SK-N-SH (cell line): ENCODE data around the gene SH3TC1. TPM values are rescaled to one million over a fixed set of nuclear protein-coding genes. Genes with fewer than 3 reads are reported as not detected.

Experiments
- CTCF ChIA-PET: fragments of 300-600, 350-600 bp; formaldehyde crosslinking; extraction: SDS; loops from one replicate; lab custom pipeline; 2021; lab: Yijun Ruan, JAX
- POLR2A ChIA-PET: fragments of 350-600 bp; sonication (Branson Sonifier 250); formaldehyde crosslinking; extraction: SDS; loops from one replicate; lab custom pipeline; 2020; ENCODE audit warnings: antibody characterized with exemption, inconsistent platforms; lab: Yijun Ruan, JAX
- DNase-seq: peaks from one replicate; pipeline ENCODE4 v3.0.0; 2012
- H2AFZ ChIP-seq: fragments of 200-600 bp; sonication (generic); 2 replicates; pipeline ENCODE4 v1.8.1; 2016; ENCODE audit warnings: antibody characterized with exemption, mild to moderate bottlenecking, low read depth
- H3F3A ChIP-seq: fragments of 200-600 bp; sonication (generic); replicated peaks from 2 replicates; pipeline ENCODE3; 2016; ENCODE audit warnings: antibody characterized with exemption, mild to moderate bottlenecking; ENCODE audit not compliant: insufficient read depth
- H3K27ac ChIP-seq, 2 experiments: fragments of 200-500 bp in 1 of 2; fragments of 200-600 bp in 1 of 2; sonication (Bioruptor generic) in 1 of 2; sonication (generic), shearing (Covaris generic) in 1 of 2; 2 replicates each; pipeline versions ENCODE4 v1.5.1 to v1.6.1; 2014 to 2016; ENCODE audit warnings: low read depth in 2 of 2, inconsistent platforms in 1 of 2, low read length in 1 of 2, mild to moderate bottlenecking in 1 of 2, mixed read lengths in 1 of 2
- H3K27me3 ChIP-seq: fragments of 200-600 bp; sonication (generic), shearing (Covaris generic); 2 replicates; pipeline ENCODE4 v1.6.1; 2016; ENCODE audit warnings: mixed run types; ENCODE audit not compliant: insufficient read depth
- H3K36me3 ChIP-seq, 2 experiments: fragments of 200-500 bp in 1 of 2; fragments of 200-600 bp in 1 of 2; sonication (Bioruptor generic) in 1 of 2; sonication (generic) in 1 of 2; replicated peaks in 1 of 2; 2 replicates each; pipeline versions ENCODE3 to v1.5.1; 2014 to 2016; ENCODE audit warnings: low read length in 1 of 2, mild to moderate bottlenecking in 1 of 2; ENCODE audit not compliant: insufficient read depth in 2 of 2, control insufficient read depth in 1 of 2
- H3K4me1 ChIP-seq, 2 experiments: fragments of 200-500 bp in 1 of 2; fragments of 200-600 bp in 1 of 2; sonication (Bioruptor generic) in 1 of 2; sonication (generic), shearing (Covaris generic) in 1 of 2; 2 replicates each; pipeline versions ENCODE4 v1.5.1 to v1.6.1; 2014 to 2016; ENCODE audit warnings: low read depth in 1 of 2, low read length in 1 of 2, mixed run types in 1 of 2; ENCODE audit not compliant: insufficient read depth in 2 of 2, control insufficient read depth in 1 of 2
- H3K4me2 ChIP-seq: fragments of 200-600 bp; sonication (generic), shearing (Covaris generic); 2 replicates; pipeline ENCODE4 v1.6.1; 2017; ENCODE audit warnings: mixed run types
- H3K4me3 ChIP-seq, 2 experiments: fragments of 200-500 bp in 1 of 2; fragments of 200-600 bp in 1 of 2; sonication (Bioruptor generic) in 1 of 2; sonication (generic), shearing (Covaris generic) in 1 of 2; 2 replicates each; pipeline versions ENCODE4 v1.5.1 to v1.8.1; 2014 to 2016; ENCODE audit warnings: low read depth in 2 of 2, inconsistent platforms in 1 of 2, low read length in 1 of 2, mild to moderate bottlenecking in 1 of 2, mixed read lengths in 1 of 2, moderate library complexity in 1 of 2
- H3K79me2 ChIP-seq: fragments of 200-600 bp; sonication (generic); 2 replicates; pipeline ENCODE4 v1.8.1; 2017; ENCODE audit warnings: mild to moderate bottlenecking; ENCODE audit not compliant: insufficient read depth
- H3K9ac ChIP-seq: fragments of 200-600 bp; sonication (generic); 2 replicates; pipeline ENCODE4 v1.6.1; 2017; ENCODE audit warnings: mixed run types
- H3K9me2 ChIP-seq: fragments of 200-600 bp; sonication (generic); 2 replicates; pipeline ENCODE4 v1.6.1; 2017; ENCODE audit warnings: mixed run types
- H3K9me3 ChIP-seq: fragments of 200-600 bp; sonication (generic); 2 replicates; pipeline ENCODE4 v1.6.1; 2017; ENCODE audit warnings: mixed run types, mild to moderate bottlenecking, moderate library complexity
- H4K20me1 ChIP-seq: fragments of 200-600 bp; sonication (generic); 2 replicates; pipeline ENCODE4 v1.6.1; 2017; ENCODE audit warnings: mild to moderate bottlenecking, mixed run types; ENCODE audit not compliant: insufficient read depth
- CHD2 ChIP-seq: fragments of 150-350 bp; IDR thresholded peaks from 2 replicates; pipeline ENCODE4 v1.6.1; 2018; ENCODE audit warnings: low read length; ENCODE audit not compliant: partially characterized antibody
- CTCF ChIP-seq: fragments of 200-600 bp; sonication (generic); IDR thresholded peaks from 2 replicates; pipeline ENCODE4 v1.6.1; 2017; ENCODE audit warnings: antibody characterized with exemption, mild to moderate bottlenecking, moderate library complexity
- ELF1 ChIP-seq: IDR thresholded peaks from 2 replicates; pipeline ENCODE4 v1.4.0; 2012
- EP300 ChIP-seq, 2 experiments: IDR thresholded peaks; 2 replicates each; pipeline versions ENCODE4 v1.4.0 to v1.6.1; 2012; ENCODE audit warnings: borderline replicate concordance in 1 of 2, low read depth in 1 of 2, low read length in 1 of 2
- EZH2phosphoT487 ChIP-seq: fragments of 200-600 bp; sonication (generic); IDR thresholded peaks from 2 replicates; pipeline ENCODE4 v1.6.1; 2017; ENCODE audit warnings: low read depth, mixed run types, mild to moderate bottlenecking, antibody characterized with exemption, moderate library complexity, borderline replicate concordance
- FOSL2 ChIP-seq: IDR thresholded peaks from 2 replicates; pipeline ENCODE4 v1.4.0; 2012; ENCODE audit warnings: low read depth, mild to moderate bottlenecking, moderate library complexity, borderline replicate concordance
- FOXJ3 ChIP-seq: sonication (generic); formaldehyde crosslinking; IDR thresholded peaks from 2 replicates; pipeline ENCODE4 v1.5.1; 2020; ENCODE audit warnings: mild to moderate bottlenecking, missing genetic modification reagents
- FOXM1 ChIP-seq: IDR thresholded peaks from 2 replicates; pipeline ENCODE4 v1.4.0; 2012; ENCODE audit warnings: low read depth, mild to moderate bottlenecking
- GABPA ChIP-seq: IDR thresholded peaks from 2 replicates; pipeline ENCODE4 v1.4.0; 2012; ENCODE audit warnings: low read depth, mild to moderate bottlenecking
- GATA2 ChIP-seq: sonication (generic); formaldehyde crosslinking; IDR thresholded peaks from 2 replicates; pipeline ENCODE4 v1.5.0; 2020; ENCODE audit warnings: mild to moderate bottlenecking, missing genetic modification reagents
- MAX ChIP-seq: IDR thresholded peaks from 2 replicates; pipeline ENCODE4 v1.4.0; 2012; ENCODE audit warnings: low read depth
- MEF2A ChIP-seq: IDR thresholded peaks from 2 replicates; pipeline ENCODE4 v1.4.0; 2012; ENCODE audit warnings: low read depth, borderline replicate concordance
- MXI1 ChIP-seq: IDR thresholded peaks from 2 replicates; pipeline ENCODE4 v1.6.1; 2012; ENCODE audit warnings: mild to moderate bottlenecking, low read depth, low read length, improper control_type of control experiment
- NFIC ChIP-seq: IDR thresholded peaks from 2 replicates; pipeline ENCODE4 v1.4.0; 2012; ENCODE audit warnings: borderline replicate concordance
- NRF1 ChIP-seq: IDR thresholded peaks from 2 replicates; pipeline ENCODE4 v1.6.1; 2012; ENCODE audit warnings: low read depth, mild to moderate bottlenecking, low read length
- PBX3 ChIP-seq: IDR thresholded peaks from 2 replicates; pipeline ENCODE4; 2012
- POLR2AphosphoS5 ChIP-seq: IDR thresholded peaks from 2 replicates; pipeline ENCODE4 v1.6.1; 2012; ENCODE audit warnings: low read depth, low read length
- RAD21 ChIP-seq: IDR thresholded peaks from 2 replicates; pipeline ENCODE4 v1.6.1; 2012; ENCODE audit warnings: mild to moderate bottlenecking, low read length
- RCOR1 ChIP-seq: fragments of 150-350 bp; IDR thresholded peaks from 2 replicates; pipeline ENCODE4 v1.6.1; 2017; ENCODE audit warnings: antibody characterized with exemption, low read length
- RFX5 ChIP-seq: IDR thresholded peaks from 2 replicates; pipeline ENCODE4 v1.6.1; 2012; ENCODE audit warnings: mild to moderate bottlenecking, improper control_type of control experiment, low read length
- RXRA ChIP-seq: IDR thresholded peaks from 2 replicates; pipeline ENCODE4 v1.4.0; 2012; ENCODE audit warnings: low read depth, mild to moderate bottlenecking, borderline replicate concordance
- SIN3A ChIP-seq: IDR thresholded peaks from 2 replicates; pipeline ENCODE4 v1.6.1; 2012; ENCODE audit warnings: low read depth, mild to moderate bottlenecking, low read length, moderate library complexity, borderline replicate concordance
- TAF1 ChIP-seq: IDR thresholded peaks from 2 replicates; pipeline ENCODE4 v1.6.1; 2012; ENCODE audit warnings: low read depth, mild to moderate bottlenecking, low read length, moderate library complexity, borderline replicate concordance
- TCF12 ChIP-seq: IDR thresholded peaks from 2 replicates; pipeline ENCODE4 v1.4.0; 2012
- USF1 ChIP-seq: IDR thresholded peaks from 2 replicates; pipeline ENCODE4 v1.4.0; 2012; ENCODE audit warnings: low read depth, borderline replicate concordance
- YY1 ChIP-seq: IDR thresholded peaks from 2 replicates; pipeline ENCODE4 v1.4.0; 2012; ENCODE audit warnings: low read depth, mild to moderate bottlenecking
- ZBTB33 ChIP-seq: IDR thresholded peaks from 2 replicates; pipeline ENCODE4 v1.4.0; 2012; ENCODE audit warnings: low read depth, borderline replicate concordance
- WGBS: methylation state at CpG from one replicate; pipeline ENCODE4 v1.1.6; 2017; ENCODE audit warnings: low lambda C conversion rate; 5-methylcytosine and 5-hydroxymethylcytosine counted together
- polyA plus RNA-seq, 3 experiments: library from polyadenylated mRNA; depleted of rRNA; stranded (reverse); fragments of >200 nt; gene quantifications; 2 replicates each; pipeline ENCODE4 v1.2.3, GENCODE V29; 2012

The SH3TC1 gene
- polyA plus RNA-seq, 1 of the 3 experiments (the other 2 are of a cell fraction), result 2.7 TPM

- peak; percentile 89 for DNase-seq
- Histone ChIP-seq H4K20me1 (no peaks in the 10 kb centered on the region), H3K9ac (no peak overlapping the region), H3K4me1 (peaks cover 0 to 18% of the 10 kb centered on the region in 2 experiments; a peak in 1 of 4 replicates), H3K4me2 (no peak overlapping the region), H3K36me3 (no peaks in the 10 kb centered on the region), H3K4me3 (no peak overlapping the region; a peak in 1 of 4 replicates), H3K9me3 (no peaks in the 10 kb centered on the region), H2AFZ (no peak overlapping the region), H3F3A (no peaks in the 10 kb centered on the region), H3K27ac (no peak overlapping the region; a peak in 1 of 4 replicates), H3K27me3 (0 out of 2 replicates have a peak, but pooled peaks cover under 1% of the 10 kb centered on the region), H3K79me2 (no peaks in the 10 kb centered on the region), H3K9me2 (no peaks in the 10 kb centered on the region)
- ChIA-PET POLR2A (interaction anchor here (1.0 to 1.1 kb wide), 2 partner anchors 18 to 21 kb away, joined by 3 read pairs; no protein-coding TSS in a partner anchor), CTCF (interaction anchor here (0.5 to 2.9 kb wide), 73 partner anchors 9 to 420 kb away, joined by 3 to 58 read pairs (median 6); partner anchors contain the start of genes ABLIM2 and SH3TC1)
- 28% methylated on average over 12 of the region's 17 CpGs for WGBS
- TF ChIP-seq TAF1, result no peak
- 0 out of 2 replicates have a peak, but pooled peaks have one; percentile 11 for TF ChIP-seq RCOR1
- TF ChIP-seq ZBTB33, result no peak
- no peak for TF ChIP-seq POLR2AphosphoS5
- TF ChIP-seq CTCF, result peak; percentile 68
- no peak for TF ChIP-seq RXRA
- no peak for TF ChIP-seq FOXJ3 (CRISPR knock-in tag)
- no peak for TF ChIP-seq SIN3A
- no peak for TF ChIP-seq FOXM1
- no peak for TF ChIP-seq FOSL2
- no peak for TF ChIP-seq YY1
- no peak for TF ChIP-seq USF1
- TF ChIP-seq TCF12, result no peak
- no peak for TF ChIP-seq PBX3
- TF ChIP-seq ELF1, result no peak
- no peak for TF ChIP-seq GATA2 (CRISPR knock-in tag)
- no peak for TF ChIP-seq MAX
- peak; percentile 6; the same call in 1 of the 2 replicates for TF ChIP-seq NRF1
- TF ChIP-seq RAD21, result peak; percentile 94
- no peak for TF ChIP-seq GABPA
- TF ChIP-seq EZH2phosphoT487, result no peak
- no peak for TF ChIP-seq MEF2A
- no peak for TF ChIP-seq NFIC
- peak; percentile 15 for TF ChIP-seq CHD2
- TF ChIP-seq MXI1, result peak; percentile 59; the same call in 1 of the 2 replicates
- no peak for TF ChIP-seq EP300 (IDR thresholded peaks at IDR 0.05; ENCODE audit: borderline replicate concordance in 1 of 2, low read depth in 1 of 2, low read length in 1 of 2)
- no peak for TF ChIP-seq RFX5
These were observed 22.3 kb upstream of the SH3TC1 start for GRCh38 chr4:8176547-8177399.
